Nephron (organoid): Measurements from ENCODE around the gene PITX1.

Experiments
- H3K27ac Mint-ChIP-seq, 3 experiments: 2 replicates each; pipeline ENCODE4 v1.8.0; 2020; ENCODE audit warnings: mixed read lengths in 3 of 3, mild to moderate bottlenecking in 2 of 3, moderate library complexity in 1 of 3
- H3K27me3 Mint-ChIP-seq: 2 replicates; pipeline ENCODE4 v1.8.0; 2021; ENCODE audit warnings: low read depth, mild to moderate bottlenecking, moderate library complexity, mixed read lengths
- H3K36me3 Mint-ChIP-seq: 2 replicates; pipeline ENCODE4 v1.8.0; 2020; ENCODE audit warnings: low read depth, mixed read lengths
- H3K4me1 Mint-ChIP-seq: 2 replicates; pipeline ENCODE4 v1.8.0; 2020; ENCODE audit warnings: mixed read lengths
- H3K4me3 Mint-ChIP-seq, 3 experiments: 2 replicates each; pipeline ENCODE4 v1.8.0; 2020; ENCODE audit warnings: mild to moderate bottlenecking in 3 of 3, mixed read lengths in 3 of 3, moderate library complexity in 2 of 3
- H3K9me3 Mint-ChIP-seq: 2 replicates; pipeline ENCODE4 v1.8.0; 2020; ENCODE audit warnings: mixed read lengths
- TF ChIP-seq, protein P1 (sequence below), 3 experiments: fragments of 200-600 bp; sonication (generic); IDR thresholded peaks; one replicate each; pipeline ENCODE4 v1.5.0; 2021; ENCODE audit warnings: antibody characterized with exemption in 3 of 3; ENCODE audit not compliant: unreplicated experiment in 3 of 3

Gene PITX1

DNA sequence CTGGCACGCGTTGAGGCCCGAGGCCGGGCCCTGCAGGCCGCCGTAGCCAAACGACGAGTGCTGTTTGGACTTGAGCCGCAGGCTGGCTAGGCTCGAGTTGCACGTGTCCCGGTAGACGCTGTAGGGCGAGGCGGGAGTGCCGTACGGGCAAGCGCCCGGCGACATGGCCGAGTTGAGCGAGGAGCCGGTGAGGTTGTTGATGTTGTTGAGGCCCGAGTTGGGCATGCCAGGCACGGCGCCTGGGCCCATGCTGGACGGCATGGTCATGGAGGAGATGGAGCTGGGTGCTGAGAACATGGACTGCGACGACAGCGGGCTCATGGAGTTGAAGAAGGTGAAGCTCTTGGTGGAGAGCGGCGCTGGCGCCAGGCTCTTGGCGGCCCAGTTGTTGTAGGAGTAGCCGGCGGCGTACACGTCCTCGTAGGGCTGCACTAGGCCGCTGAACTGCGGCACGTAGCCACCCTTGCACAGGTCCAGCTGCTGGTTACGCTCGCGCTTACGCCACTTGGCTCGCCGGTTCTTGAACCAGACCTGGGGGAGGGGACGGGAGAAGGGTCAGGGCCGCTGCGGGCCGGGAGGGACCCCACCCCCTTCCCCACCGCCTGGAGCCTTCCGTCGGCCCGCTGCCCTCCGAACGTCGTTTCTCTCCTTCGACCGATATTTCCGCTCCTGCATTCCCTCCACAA, 5.1 kb downstream of the PITX1 start:
- TF ChIP-seq, protein P1, sequence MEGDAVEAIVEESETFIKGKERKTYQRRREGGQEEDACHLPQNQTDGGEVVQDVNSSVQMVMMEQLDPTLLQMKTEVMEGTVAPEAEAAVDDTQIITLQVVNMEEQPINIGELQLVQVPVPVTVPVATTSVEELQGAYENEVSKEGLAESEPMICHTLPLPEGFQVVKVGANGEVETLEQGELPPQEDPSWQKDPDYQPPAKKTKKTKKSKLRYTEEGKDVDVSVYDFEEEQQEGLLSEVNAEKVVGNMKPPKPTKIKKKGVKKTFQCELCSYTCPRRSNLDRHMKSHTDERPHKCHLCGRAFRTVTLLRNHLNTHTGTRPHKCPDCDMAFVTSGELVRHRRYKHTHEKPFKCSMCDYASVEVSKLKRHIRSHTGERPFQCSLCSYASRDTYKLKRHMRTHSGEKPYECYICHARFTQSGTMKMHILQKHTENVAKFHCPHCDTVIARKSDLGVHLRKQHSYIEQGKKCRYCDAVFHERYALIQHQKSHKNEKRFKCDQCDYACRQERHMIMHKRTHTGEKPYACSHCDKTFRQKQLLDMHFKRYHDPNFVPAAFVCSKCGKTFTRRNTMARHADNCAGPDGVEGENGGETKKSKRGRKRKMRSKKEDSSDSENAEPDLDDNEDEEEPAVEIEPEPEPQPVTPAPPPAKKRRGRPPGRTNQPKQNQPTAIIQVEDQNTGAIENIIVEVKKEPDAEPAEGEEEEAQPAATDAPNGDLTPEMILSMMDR (IDR thresholded peaks at IDR 0.05; ENCODE audit: unreplicated experiment in 3 of 3) = no peak
- peaks cover 89% of the 10 kb centered on the region for H3K27me3 Mint-ChIP-seq
- H3K4me1 Mint-ChIP-seq = peaks cover 39% of the 10 kb centered on the region
- peaks cover 7% of the 10 kb centered on the region for H3K36me3 Mint-ChIP-seq
- peak overlapping the region; percentile 24 to 63 (median 36) for H3K4me3 Mint-ChIP-seq
- H3K27ac Mint-ChIP-seq = peak overlapping the region in 1 of 3 experiments; percentile 32
- peaks cover 3% of the 10 kb centered on the region for H3K9me3 Mint-ChIP-seq

DNA sequence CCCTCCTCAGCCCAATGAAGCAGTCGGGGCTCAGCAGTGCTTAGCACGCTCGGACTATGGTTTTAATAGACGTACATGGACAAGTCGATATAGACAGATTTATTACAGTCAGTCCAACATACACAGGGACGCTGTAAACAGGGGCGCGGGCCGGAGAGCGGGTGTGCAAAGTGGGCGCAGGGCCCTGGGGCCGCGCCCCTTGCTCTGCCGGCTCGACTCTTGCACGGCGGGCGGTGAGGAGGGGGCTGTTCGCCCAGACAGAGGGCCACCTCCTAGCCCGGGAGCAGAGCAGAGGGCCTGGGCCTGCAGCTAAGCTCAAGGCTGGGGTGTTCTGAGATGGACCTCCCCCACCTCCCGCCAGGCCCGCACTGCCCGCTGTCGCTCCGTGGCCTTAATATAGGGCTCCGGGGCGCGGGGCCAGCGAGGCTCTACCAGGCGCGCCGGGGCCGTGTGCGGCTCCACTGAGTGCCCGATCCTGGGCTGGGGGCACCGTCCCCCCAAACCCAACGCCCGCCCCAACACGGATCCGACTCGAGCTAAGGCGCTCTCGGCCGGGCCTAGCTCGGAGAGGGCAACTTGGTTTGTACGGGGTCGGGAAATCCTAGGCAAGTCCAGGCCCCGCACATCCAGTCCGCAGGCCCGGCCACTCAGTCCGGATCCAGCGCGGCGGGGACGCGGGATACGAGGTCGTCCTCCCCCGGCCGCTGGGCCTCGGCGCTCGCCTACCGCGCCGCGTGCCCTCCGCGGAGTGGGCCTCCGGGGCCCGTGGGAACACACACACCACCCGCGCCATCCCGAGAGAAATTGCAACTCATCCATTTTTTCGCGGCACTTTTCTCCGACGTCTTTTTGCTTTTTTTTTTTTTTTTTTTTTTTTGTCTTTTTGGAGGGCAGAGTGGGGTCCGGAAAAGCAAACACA, 6.1 kb downstream of the PITX1 start:
- Mint-ChIP-seq H3K4me3 (peak overlapping the region in 2 of 3 experiments; percentile 11 to 24), H3K9me3 (peaks cover 3% of the 10 kb centered on the region), H3K27me3 (peaks cover 90% of the 10 kb centered on the region), H3K27ac (no peak overlapping the region), H3K36me3 (peaks cover 7% of the 10 kb centered on the region), H3K4me1 (peaks cover 39% of the 10 kb centered on the region)
- TF ChIP-seq, protein P1 (IDR thresholded peaks at IDR 0.05; ENCODE audit: unreplicated experiment in 3 of 3) = no peak

DNA sequence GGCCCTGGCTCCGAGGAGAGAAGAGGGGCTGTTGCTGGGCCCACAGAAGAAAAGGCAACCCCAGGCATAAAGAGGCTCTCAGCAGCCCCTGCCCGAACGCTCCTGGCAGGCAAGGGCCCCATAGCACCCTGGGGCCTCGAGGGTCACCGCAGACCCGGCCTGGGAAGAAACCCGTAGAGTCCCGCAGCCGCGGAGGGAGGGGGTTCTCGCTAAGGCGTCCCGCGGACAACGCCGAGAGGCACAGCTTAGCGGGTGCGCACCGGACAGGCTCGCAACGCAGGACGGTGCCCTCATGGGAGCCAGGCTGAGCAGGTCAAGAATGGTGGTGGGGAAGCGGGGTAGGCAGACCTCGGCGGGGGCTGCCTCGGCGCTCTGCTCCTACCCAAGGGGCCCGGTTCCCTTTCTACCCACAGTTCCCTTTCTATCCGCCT, 6.7 kb downstream of the PITX1 start:
- peaks cover 89% of the 10 kb centered on the region for H3K27me3 Mint-ChIP-seq

DNA sequence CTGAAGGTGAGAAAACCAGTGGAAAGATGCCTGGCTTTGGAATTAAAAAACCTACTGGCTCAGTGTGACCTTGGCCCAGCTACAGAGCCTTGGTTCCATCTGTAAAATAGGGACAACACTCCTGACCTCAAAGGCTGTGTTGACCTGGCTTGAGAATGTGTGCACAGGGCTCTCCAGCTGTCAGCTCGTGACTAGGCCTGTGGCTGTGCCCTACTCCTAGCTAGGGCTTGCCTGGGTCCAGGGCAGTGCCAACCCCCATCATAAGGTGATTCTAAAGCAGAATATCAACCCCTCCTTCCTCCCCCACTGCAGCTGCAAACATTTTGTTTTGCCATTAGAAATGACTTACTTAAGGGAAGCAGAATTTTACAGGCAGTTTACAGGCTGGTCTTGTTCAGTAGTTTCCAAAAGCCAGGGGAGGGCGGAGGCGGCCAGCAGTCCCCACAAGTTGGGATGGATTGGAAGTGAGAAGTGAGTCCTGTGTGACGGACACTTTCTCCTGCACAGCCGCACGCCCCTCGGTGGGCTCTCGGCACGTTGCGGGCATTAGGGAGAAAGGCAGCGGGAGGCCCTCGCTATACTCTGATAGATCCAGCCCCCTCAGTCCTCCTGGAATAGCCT, 7.3 kb downstream of the PITX1 start:
- peaks cover 89% of the 10 kb centered on the region for H3K27me3 Mint-ChIP-seq
- no peak overlapping the region for H3K27ac Mint-ChIP-seq
- H3K36me3 Mint-ChIP-seq = peaks cover 7% of the 10 kb centered on the region
- peak overlapping the region; percentile 18 to 40 (median 26) for H3K4me3 Mint-ChIP-seq
- H3K4me1 Mint-ChIP-seq = peaks cover 29% of the 10 kb centered on the region
- TF ChIP-seq, protein P1 (IDR thresholded peaks at IDR 0.05; ENCODE audit: unreplicated experiment in 3 of 3) = no peak
- H3K9me3 Mint-ChIP-seq = peaks cover under 1% of the 10 kb centered on the region

More for the DNA sequence above, 6.7 kb downstream of the PITX1 start:
- Mint-ChIP-seq H3K4me3 (peak overlapping the region; percentile 11 to 28 (median 24)), H3K36me3 (peaks cover 7% of the 10 kb centered on the region), H3K27ac (no peak overlapping the region), H3K9me3 (peaks cover 3% of the 10 kb centered on the region), H3K4me1 (peaks cover 35% of the 10 kb centered on the region)
- TF ChIP-seq, protein P1 (IDR thresholded peaks at IDR 0.05; ENCODE audit: unreplicated experiment in 3 of 3) = no peak

DNA sequence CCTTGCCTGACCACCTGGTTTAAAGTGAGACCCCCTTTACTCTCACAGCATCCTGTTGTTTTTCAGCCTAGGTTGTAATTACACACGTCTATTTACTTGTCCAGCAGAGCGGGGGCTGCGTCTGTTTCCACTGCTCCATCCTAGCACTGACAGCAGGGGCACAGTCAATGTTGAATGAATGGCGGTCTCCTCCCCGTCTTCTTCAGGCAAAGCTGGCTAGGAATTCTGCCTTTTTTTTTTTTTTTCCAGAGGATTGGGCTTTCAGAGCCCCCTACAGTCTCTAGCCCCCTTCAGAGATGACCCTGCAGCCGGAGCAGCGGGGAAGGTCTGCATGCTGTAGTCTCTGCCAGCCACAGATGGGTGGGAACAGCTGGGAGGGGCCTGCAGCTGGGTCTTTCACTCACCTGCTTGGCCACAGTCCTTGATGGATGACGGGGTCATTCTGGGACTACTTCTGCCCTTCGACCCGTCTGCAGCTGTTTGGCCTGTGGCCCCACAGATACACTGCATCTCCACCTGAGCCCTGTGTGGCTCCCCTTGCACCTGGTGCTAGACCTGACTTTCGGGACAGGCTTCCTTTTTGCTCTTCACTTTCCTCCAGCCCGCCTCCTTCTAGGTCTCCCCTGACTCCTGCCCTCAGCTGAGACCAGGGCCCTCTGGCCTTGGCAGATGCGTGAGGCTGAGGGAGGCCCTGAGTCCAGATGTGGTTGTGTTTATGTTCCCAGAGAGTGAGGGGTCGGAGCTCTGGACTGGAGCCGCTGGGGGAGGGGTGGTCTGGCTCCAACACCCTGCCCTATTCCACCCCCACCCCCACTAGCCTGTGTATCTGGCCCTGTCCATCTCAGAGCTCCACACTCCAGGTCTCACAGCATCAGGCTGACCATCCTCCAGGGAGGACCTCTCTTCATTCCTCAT, 8.0 kb downstream of the PITX1 start:
- Mint-ChIP-seq H3K27me3 (peaks cover 87% of the 10 kb centered on the region), H3K9me3 (no peaks in the 10 kb centered on the region), H3K4me1 (peaks cover 28% of the 10 kb centered on the region), H3K27ac (no peak overlapping the region), H3K36me3 (peaks cover 7% of the 10 kb centered on the region), H3K4me3 (no peak overlapping the region)
- TF ChIP-seq, protein P1 (IDR thresholded peaks at IDR 0.05; ENCODE audit: unreplicated experiment in 3 of 3) = no peak
